Activated CD8-positive, alpha-beta memory T cell treated with anti-CD3 and anti-CD28 coated beads for 48 hours (primary cell): Measurements from ENCODE around the gene PCDHA13.
"Not testable (repeated sequence)": the region's sequence is repeated elsewhere in the genome, so short reads cannot be mapped to it uniquely, and the experiment has no call there.

ENCODE experiments used
- DNase-seq, 3 experiments: peaks; one replicate each; pipeline ENCODE4 v3.0.0-alpha.2; 2020; ENCODE audit warnings: low read depth in 2 of 3, low spot score in 2 of 3

PCDHA13 gene, protein sequence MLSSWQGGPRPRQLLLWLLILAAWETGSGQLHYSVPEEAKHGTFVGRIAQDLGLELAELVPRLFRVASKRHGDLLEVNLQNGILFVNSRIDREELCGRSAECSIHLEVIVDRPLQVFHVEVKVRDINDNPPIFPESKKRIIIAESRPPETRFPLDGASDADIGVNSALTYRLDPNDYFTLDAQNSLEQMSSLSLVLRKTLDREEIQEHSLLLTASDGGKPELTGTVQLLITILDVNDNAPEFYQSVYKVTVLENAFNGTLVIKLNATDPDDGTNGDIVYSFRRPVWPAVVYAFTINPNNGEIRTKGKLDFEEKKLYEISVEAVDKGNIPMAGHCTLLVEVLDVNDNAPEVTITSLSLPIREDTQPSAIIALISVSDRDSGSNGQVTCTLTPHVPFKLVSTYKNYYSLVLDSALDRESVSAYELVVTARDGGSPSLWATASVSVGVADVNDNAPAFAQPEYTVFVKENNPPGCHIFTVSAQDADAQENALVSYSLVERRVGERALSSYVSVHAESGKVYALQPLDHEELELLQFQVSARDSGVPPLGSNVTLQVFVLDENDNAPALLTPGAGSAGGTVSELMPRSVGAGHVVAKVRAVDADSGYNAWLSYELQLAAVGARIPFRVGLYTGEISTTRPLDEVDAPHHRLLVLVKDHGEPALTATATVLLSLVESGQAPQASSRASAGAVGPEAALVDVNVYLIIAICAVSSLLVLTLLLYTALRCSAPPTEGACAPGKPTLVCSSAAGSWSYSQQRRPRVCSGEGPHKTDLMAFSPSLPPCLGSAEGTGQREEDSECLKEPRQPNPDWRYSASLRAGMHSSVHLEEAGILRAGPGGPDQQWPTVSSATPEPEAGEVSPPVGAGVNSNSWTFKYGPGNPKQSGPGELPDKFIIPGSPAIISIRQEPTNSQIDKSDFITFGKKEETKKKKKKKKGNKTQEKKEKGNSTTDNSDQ

DNA sequence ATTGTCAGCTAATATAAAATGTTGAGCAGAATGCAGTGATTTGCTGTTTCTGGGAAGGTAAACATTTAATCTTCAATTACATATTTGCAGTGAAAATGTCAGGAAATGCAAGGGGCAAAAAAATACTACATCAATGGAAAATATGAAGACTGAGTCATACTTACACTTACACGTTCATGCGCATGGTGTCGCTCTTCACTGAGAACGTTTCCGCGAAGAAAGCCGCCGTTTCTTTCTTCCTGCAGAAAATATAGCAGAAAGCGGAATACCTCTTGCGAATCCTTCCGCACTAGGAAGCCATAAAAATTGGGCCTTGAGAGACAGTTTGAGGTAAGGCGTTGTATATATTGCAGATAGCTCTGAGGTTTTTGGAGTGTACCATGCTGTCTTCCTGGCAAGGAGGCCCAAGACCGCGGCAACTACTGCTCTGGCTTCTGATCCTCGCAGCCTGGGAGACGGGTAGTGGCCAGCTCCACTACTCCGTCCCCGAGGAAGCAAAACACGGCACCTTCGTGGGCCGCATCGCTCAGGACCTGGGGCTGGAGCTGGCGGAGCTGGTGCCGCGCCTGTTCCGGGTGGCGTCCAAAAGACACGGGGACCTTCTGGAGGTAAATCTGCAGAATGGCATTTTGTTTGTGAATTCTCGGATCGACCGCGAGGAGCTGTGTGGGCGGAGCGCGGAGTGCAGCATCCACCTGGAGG is at the start of gene PCDHA13:
PCDHA13 (plus strand) TSS at position 236 of the 702 bp plus-strand sequence; CDS start at position 381, 145 bp downstream.
- DNase-seq: no peak

DNA sequence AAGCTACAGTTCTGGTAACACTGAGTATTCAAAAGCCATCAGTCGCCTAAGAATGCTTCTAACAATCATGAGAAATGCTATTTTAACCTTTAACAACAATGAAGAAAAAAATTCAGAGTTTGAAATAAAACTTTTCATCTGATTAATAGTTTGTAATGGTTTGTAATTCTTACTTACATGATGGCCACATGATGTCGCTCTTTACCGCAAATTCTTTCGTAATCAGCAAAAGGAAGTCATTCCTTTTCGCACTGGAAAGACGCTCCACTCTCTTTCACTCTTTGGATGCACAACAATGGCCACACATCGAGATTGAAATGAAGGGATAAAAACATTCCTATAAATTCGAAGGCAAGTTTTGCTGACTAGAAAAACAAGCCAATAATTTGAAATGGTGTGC is 47.9 kb upstream of the PCDHA13 start, which contains the start of gene PCDHA7:
PCDHA7 (plus strand) TSS at position 277 of the 400 bp plus-strand sequence; CDS start at position 392, 115 bp downstream.
- no peak for DNase-seq

DNA sequence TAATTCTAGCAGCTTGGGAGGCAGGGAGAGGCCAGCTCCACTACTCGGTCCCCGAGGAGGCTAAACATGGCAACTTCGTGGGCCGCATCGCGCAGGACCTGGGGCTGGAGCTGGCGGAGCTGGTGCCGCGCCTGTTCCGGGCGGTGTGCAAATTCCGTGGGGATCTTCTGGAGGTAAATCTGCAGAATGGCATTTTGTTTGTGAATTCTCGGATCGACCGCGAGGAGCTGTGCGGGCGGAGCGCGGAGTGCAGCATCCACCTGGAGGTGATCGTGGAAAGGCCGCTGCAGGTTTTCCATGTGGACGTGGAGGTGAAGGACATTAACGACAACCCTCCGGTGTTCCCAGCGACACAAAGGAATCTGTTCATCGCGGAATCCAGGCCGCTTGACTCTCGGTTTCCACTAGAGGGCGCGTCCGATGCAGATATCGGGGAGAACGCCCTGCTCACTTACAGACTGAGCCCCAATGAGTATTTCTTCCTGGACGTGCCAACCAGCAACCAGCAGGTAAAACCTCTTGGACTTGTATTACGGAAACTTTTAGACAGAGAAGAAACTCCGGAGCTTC is 47.4 kb upstream of the PCDHA13 start:
- not testable (repeated sequence) for DNase-seq

DNA sequence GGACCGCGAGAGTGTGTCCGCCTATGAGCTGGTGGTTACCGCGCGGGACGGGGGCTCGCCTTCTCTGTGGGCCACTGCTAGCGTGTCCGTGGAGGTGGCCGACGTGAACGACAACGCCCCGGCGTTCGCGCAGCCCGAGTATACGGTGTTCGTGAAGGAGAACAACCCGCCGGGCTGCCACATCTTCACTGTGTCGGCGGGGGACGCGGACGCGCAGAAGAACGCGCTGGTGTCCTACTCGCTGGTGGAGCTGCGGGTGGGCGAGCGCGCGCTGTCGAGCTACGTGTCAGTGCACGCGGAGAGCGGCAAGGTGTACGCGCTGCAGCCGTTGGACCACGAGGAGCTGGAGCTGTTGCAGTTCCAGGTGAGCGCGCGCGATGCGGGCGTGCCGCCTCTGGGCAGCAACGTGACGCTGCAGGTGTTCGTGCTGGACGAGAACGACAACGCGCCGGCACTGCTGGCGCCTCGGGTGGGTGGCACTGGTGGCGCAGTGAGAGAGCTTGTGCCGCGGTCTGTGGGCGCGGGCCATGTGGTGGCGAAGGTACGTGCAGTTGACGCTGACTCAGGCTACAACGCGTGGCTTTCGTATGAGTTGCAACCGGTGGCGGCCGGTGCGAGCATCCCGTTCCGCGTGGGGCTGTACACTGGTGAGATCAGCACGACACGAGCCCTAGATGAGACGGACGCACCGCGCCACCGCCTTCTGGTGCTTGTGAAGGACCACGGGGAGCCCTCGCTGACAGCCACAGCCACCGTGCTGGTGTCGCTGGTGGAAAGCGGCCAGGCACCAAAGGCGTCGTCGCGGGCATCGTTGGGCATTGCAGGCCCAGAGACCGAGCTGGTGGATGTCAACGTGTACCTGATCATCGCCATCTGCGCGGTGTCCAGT is 46.1 kb upstream of the PCDHA13 start:
- DNase-seq: no peak

DNA sequence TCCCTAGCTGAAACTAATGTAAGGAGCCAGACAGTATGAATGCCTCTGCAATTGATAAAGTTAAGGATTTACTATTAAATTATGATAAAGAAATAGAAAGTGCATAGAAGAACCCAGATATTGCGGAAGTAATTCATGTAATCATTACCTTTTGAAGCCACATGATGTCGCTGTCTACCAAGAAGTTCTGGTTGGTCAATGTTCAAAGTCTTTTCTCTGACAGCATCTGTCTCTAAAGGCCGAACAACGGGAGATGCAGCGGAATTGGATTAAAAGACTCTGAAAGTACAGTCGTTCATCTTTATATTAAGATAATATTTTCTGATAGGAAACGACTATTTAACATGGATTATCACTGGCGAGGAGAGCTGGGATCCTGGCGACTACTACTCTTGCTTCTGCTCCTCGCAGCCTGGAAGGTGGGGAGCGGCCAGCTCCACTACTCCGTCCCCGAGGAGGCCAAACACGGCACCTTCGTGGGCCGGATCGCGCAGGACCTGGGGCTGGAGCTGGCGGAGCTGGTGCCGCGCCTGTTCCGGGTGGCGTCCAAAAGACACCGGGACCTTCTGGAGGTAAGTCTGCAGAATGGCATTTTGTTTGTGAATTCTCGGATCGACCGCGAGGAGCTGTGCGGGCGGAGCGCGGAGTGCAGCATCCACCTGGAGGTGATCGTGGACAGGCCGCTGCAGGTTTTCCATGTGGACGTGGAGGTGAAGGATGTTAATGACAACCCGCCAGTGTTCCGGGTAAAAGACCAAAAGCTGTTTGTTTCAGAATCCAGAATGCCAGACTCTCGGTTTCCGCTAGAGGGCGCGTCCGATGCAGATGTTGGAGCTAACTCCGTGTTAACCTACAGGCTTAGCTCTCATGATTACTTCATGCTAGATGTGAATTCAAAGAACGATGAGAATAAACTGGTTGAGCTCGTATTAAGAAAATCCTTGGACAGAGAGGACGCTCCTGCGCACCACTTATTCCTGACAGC is 40.7 kb upstream of the PCDHA13 start, which contains the start of gene PCDHA8:
PCDHA8 (plus strand) TSS at position 210 of the 985 bp plus-strand sequence; CDS start at position 345, 135 bp downstream.
- no peak for DNase-seq

DNA sequence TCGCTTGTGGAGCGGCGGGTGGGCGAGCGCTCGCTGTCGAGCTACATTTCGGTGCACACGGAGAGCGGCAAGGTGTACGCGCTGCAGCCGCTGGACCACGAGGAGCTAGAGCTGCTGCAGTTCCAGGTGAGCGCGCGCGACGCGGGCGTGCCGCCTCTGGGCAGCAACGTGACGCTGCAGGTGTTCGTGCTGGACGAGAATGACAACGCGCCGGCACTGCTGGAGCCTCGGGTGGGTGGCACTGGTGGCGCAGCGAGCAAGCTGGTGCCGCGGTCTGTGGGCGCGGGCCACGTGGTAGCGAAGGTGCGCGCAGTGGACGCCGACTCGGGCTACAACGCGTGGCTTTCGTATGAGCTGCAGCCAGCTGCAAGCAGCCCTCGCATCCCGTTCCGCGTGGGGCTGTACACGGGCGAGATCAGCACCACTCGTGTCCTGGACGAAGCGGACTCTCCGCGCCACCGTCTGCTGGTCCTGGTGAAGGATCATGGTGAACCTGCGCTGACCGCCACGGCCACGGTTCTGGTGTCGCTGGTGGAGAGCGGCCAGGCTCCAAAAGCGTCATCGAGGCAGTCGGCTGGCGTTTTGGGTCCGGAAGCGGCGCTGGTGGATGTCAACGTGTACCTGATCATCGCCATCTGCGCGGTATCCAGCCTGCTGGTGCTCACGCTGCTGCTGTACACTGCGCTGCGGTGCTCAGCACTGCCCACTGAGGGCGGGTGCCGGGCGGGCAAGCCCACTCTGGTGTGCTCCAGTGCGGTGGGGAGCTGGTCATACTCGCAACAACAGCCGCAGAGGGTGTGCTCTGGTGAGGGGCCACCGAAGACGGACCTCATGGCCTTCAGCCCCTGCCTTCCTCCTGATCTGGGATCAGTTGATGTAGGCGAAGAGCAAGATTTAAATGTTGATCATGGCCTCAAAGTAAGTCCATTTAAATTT is 38.9 kb upstream of the PCDHA13 start:
- no peak for DNase-seq

DNA sequence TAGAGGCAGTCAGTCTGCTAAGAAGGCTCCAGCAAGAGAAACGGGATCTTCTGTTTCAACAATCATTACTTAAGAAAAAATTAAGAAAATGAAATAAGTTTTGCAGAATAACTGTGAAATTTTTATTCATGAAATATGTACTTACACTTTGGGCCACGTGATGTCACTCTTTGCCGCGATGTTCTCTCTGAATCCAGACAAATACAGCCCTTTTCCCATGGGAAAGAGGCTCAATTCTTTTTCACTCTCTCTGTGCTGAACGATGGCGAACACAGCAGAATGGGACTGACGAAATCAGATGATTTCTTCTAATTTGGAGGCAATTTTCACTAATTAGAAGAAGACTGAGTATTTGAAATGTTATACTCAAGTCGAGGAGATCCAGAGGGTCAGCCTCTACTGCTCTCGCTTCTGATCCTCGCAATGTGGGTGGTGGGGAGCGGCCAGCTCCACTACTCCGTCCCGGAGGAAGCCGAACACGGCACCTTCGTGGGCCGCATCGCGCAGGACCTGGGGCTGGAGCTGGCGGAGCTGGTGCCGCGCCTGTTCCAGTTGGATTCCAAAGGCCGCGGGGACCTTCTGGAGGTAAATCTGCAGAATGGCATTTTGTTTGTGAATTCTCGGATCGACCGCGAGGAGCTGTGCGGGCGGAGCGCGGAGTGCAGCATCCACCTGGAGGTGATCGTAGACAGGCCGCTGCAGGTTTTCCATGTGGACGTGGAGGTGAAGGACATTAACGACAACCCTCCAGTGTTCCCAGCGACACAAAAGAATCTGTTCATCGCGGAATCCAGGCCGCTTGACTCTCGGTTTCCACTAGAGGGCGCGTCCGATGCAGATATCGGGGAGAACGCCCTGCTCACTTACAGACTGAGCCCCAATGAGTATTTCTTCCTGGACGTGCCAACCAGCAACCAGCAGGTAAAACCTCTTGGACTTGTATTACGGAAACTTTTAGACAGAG is 33.5 kb upstream of the PCDHA13 start, which contains the start of gene PCDHA9:
PCDHA9 (plus strand) TSS at position 244 of the 964 bp plus-strand sequence; CDS start at position 358, 114 bp downstream.
- DNase-seq: not testable (repeated sequence)

DNA sequence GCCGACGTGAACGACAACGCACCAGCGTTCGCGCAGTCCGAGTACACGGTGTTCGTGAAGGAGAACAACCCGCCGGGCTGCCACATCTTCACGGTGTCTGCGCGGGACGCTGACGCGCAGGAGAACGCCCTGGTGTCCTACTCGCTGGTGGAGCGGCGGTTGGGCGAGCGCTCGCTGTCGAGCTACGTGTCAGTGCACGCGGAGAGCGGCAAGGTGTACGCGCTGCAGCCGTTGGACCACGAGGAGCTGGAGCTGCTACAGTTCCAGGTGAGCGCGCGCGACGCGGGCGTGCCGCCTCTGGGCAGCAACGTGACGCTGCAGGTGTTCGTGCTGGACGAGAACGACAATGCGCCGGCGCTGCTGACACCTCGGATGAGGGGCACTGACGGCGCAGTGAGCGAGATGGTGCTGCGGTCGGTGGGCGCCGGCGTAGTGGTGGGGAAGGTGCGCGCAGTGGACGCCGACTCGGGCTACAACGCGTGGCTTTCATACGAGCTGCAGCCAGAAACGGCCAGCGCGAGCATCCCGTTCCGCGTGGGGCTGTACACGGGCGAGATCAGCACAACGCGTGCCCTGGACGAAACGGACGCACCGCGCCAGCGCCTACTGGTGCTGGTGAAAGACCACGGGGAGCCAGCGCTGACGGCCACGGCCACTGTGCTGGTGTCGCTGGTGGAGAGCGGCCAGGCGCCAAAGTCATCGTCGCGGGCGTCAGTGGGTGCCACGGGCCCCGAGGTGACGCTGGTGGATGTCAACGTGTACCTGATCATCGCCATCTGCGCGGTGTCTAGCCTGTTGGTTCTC is 31.9 kb upstream of the PCDHA13 start:
- DNase-seq: not testable (repeated sequence)

DNA sequence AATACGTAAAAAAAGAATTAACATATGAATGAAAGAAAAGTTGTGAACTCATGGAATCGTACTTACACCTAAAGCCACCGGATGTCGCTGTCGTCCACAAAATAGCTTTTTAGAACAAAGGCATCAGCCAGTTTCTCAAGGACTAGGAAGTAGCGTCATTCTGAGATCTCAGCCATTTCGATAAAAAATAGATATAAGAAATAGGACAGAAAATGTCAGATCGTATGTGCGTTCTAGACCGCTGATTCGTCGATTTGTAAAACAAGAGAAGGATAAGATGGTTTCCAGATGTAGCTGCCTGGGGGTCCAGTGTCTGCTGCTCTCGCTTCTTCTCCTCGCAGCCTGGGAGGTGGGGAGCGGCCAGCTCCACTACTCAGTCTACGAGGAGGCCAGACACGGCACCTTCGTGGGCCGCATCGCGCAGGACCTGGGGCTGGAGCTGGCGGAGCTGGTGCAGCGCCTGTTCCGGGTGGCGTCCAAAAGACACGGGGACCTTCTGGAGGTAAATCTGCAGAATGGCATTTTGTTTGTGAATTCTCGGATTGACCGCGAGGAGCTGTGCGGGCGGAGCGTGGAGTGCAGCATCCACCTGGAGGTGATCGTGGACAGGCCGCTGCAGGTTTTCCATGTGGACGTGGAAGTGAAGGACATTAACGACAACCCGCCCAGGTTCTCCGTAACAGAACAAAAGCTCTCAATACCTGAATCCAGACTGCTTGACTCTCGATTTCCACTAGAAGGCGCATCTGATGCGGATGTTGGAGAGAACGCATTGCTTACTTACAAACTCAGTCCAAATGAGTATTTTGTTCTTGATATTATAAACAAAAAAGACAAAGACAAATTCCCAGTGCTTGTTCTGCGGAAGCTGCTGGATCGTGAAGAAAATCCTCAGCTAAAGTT is 25.9 kb upstream of the PCDHA13 start, which contains the start of gene PCDHA10:
PCDHA10 (plus strand) TSS at position 126 of the 903 bp plus-strand sequence; CDS start at position 278, 152 bp downstream.
- DNase-seq: no peak

DNA sequence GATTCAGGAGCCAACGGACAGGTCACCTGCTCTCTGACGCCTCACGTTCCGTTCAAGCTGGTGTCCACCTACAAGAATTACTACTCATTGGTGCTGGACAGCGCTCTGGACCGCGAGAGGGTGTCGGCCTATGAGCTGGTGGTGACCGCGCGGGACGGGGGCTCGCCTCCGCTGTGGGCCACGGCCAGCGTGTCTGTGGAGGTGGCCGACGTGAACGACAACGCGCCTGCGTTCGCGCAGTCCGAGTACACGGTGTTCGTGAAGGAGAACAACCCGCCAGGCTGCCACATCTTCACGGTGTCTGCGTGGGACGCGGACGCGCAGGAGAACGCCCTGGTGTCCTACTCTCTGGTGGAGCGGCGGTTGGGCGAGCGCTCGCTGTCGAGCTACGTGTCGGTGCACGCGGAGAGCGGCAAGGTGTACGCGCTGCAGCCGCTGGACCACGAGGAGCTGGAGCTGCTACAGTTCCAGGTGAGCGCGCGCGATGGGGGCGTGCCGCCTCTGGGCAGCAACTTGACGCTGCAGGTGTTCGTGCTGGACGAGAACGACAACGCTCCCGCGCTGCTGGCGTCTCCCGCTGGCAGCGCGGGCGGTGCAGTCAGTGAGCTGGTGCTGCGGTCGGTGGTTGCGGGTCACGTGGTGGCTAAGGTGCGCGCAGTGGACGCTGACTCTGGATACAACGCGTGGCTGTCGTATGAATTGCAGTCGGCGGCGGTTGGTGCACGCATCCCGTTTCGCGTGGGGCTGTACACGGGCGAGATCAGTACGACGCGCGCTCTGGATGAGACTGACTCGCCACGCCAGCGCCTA is 24.5 kb upstream of the PCDHA13 start:
- no peak for DNase-seq

DNA sequence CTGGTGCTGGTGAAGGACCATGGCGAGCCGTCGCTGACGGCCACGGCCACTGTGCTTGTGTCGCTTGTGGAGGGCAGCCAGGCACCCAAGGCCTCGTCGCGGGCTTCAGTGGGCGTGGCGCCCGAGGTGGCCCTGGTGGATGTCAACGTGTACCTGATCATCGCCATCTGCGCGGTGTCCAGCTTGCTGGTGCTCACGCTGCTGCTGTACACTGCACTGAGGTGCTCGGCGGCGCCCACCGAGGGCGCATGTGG is 24.0 kb upstream of the PCDHA13 start:
- no peak for DNase-seq

DNA sequence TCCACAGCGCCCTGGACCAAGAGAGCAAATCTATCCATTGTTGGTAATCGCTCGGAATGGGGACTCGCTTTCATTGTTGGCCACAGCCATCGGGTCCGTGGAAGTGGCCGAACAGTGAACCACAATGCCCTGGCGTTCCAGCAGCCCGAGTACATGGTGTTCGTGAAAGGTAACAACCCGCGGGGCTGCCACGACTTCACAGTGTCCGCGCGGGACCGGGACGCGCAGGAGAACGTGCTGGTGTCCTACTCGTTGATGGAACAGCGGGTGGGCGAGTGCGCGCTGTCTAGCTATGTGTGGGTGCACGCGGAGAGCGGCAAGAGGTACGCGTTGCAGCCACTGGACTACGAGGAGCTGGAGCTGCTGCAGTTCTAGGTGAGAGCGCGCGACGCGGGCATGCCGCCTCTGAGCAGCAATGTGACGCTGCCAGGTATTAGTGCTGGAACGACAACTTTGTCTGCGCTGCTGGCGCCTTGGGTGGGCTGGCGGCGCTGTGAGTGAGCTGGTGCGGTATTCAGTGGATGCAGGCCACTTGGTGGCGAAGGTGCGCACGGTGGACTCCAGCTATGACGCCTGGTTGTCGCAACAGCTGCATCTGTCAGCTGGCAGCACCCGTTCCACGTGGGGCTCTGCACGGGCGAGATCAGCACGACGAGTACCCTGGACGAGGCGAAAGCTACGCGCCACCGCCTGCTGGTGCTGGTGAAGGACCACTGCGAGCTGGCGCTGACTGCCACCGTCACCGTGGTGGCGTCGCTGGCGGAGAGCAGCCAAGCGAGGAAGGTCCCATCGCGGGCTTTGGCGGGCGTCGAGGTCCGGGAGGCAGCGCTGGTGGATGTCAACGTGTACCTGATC is 19.3 kb upstream of the PCDHA13 start:
- DNase-seq: no peak
